NCI-H748 treated with DMSO at 0.1 percent for 48 hours (cell line): ENCODE measurements around the gene ZNF394.
"Not testable (repeated sequence)": the region's sequence is repeated elsewhere in the genome, so short reads cannot be mapped to it uniquely, and the experiment has no call there.

Experiments used
- DNase-seq: peaks from one replicate; lab custom pipeline; 2025; lab: John Stamatoyannopoulos, UW

The ZNF394 gene

DNA sequence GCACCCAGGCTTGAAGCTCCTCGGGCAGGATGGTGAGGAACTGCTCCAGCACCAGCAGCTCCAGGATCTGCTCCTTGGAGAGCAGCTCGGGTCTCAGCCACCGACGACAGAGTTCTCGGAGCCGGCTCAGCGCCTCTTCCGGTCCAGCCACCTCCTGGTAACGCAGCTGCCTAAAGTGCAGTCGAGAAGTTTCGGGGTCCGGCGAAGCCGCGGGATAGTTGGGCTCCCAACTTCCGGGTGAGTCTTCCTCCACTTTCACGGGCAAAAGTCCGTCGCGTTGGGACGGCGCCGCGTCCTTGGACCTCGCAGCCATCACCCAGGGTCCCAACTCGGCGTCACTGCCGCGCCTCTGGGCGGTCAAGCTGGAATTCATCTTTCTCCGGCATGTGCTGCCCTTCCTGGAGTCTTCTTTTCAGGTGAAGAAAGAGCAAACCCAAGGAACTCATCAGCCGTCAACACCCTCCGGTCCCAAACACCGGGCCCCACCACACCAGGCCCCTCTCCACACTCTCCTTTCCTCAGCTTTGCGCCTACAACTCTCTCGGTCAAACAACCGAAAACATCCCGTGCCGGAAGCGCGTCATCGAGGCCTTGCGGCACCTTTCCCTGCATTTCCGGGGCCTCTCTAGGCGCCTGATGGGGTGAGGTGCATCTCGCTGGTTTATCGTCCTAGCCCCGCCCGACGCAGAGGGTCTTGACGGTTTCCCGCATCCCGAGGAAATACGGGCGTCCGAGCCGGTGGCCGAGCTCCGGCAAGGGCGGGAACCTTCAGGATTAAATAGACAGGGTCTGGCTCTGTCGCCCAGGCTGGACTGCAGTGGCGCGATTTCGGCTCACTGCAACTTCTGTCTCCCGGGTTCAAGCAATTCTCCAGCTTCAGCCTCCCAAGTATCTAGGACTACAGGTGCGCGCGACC is at the start of gene ZNF394:
ZNF394 (minus strand) TSS at position 561 of the 916 bp plus-strand sequence; CDS start at position 373, 188 bp downstream.
- peak; percentile 77 for DNase-seq

DNA sequence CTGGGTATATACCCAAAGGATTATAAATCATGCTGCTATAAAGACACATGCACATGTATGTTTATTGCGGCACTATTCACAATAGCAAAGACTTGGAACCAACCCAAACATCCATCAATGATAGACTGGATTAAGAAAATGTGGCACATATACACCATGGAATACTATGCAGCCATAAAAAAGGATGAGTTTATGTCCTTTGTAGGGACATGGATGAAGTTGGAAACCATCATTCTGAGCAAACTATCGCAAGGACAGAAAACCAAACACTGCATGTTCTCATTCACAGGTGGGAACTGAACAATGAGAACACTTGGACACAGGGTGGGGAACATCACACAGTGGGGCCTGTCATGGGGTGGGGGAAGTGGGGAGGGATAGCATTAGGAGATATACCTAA is 49.5 kb upstream of the ZNF394 start:
- DNase-seq: not testable (repeated sequence)

DNA sequence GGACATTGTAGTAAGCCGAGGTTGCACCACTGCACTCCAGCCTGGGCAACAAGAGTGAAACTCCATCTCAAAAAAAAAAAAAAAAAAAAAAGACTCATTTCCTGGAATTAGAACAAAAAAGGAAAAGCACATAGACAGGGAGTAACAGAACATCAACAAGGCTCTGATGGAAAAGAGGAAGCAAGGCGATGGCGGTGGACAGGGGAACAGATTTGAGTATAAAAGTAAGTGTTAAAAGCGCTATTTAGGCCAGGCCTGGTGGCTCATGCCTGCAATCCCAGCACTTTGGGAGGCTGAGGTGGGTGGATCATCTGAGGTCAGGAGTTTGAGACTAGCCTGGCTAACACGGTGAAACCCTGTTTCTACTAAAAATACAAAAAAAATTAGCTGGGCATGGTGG is 45.2 kb upstream of the ZNF394 start:
- not testable (repeated sequence) for DNase-seq

DNA sequence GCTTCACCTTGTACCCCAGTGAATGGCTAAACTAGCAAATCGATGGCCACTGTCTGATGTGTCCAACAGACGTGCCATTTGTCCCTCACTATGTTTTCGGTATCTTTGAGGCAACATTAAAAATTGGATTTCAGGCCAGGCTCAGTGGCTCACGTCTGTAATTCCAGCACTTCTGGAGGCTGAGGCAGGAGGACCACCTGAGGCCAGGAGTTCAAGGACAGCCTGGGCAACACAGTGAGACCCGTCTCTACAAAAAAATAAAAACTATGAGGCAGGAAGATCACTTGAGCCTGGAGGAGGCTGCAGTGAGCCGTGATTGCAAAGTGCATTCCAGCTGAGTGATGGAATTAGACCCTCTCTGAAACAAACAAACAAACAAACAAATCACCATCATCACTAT is 43.8 kb upstream of the ZNF394 start:
- DNase-seq: no peak

DNA sequence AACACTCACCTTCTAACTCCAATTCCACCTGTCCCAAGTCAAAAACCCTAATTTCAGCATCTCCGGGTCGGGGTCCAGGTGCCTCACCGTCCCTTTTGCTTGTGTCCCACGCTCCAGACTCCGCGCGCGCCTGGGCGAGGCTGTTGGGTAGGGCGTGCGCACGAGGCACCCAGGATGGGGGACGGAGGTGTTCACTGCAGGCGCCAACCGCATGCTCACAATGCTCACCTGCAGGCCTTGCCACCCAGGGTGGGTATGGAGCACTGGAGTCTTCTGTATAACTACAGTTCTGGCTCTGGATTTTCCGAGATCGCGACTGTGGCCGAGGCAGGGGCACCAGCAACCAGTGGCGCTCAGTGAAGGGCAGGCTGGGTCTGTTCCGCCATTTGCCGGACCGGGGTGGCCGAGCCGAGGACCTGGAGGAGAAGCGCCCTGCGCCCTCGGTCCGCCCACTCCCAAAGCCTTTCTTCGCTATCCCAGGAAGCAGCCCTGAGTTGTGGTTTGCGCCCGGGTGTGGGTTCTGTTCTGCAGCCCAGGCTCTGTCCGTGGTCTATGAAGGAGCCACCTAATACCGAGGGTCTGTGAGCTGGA is 43.1 kb upstream of the ZNF394 start:
- DNase-seq: no peak

DNA sequence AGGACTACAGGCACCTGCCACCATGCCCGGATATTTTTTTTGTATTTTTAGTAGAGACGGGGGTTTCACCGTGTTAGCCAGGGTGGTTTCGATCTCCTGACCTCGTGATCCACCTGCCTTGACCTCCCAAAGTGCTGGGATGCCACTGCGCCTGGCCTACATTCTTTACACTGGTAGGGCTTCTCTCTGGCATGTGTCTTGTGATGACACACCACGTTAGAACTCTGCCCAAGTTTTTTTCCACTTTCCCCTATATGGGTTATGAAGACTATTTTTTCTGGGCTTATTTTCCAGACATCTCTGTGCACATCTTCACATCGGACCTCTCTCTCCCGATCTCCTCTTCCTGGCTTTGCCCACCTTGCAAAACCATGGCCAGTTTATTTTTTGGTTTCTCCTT is 41.1 kb upstream of the ZNF394 start:
- DNase-seq: no peak

DNA sequence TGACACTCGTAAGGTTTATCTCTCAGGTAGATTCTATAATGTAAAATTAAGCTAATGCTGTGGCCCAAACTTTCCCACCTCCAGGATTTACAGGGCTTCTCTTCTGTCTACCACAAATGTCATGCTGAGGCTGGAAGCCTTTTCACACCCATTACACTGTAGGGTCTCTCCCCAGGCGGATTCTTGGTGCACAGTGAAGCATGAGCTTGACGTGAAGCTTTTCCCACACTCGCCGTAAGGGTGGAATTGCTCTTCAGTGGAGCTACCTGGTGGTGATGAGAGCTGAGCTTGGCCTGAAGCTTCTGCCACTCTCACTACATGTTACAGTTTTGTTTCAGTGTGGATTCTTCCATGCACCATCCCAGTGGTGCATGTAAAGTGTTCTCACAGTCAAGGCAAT is 40.5 kb upstream of the ZNF394 start:
- no peak for DNase-seq

DNA sequence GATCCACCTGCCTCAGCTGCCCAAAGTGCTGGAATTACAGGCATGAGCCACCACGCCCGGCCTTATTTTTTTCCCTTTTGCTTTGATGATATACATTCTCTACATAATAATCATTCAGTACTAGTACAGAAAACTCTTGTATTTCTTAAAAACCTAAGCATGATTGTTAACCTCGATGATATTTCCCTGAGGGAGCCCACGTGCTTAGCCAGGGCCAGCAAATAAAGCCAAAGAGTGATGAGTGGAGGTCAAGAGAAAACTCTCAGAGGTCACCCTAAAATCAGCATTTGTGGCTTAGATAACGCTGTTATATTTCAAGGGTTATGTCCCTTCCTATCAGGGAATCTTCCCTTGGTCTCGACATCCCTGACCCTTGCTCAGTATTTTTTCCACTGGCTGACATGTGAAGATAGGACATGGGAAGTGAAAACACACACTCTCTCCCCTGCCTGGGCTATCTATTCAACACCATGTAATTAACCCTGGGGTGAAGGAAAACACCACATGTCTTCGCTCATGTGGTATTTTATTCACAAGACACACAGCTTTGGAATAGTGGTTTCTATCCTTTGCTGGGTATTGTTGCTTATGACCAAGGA is 39.2 kb upstream of the ZNF394 start:
- DNase-seq: no peak

DNA sequence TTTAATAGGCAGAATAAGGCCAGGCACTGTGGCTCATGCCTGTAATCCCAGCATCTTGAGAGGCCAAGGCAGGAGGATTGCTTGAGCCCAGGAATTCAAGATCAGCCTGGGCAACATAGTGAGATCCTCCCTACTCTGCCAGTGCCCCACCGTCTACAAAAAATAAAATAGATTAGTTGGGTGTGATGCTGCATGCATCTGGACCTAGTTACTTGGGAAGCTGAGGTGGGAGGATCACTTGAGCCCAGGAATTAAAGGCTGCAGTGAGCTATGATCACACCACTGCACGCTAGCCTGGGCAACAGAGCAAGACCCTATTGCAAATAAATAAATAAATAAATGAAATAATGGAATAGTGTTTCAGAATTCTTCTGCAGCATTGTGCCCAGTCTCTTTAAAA is 35.6 kb upstream of the ZNF394 start:
- no peak for DNase-seq

DNA sequence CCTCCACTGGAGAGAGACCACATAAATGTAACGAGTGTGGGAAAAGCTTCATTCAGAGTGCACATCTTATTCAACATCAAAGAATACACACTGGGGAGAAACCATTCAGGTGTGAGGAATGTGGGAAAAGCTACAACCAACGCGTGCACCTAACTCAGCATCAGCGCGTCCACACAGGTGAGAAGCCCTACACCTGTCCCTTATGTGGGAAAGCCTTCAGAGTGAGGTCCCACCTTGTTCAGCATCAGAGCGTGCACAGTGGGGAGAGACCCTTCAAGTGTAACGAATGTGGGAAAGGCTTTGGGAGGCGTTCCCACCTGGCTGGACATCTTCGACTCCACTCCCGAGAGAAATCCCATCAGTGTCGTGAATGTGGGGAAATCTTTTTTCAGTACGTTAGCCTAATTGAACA is 31.3 kb upstream of the ZNF394 start:
- no peak for DNase-seq

DNA sequence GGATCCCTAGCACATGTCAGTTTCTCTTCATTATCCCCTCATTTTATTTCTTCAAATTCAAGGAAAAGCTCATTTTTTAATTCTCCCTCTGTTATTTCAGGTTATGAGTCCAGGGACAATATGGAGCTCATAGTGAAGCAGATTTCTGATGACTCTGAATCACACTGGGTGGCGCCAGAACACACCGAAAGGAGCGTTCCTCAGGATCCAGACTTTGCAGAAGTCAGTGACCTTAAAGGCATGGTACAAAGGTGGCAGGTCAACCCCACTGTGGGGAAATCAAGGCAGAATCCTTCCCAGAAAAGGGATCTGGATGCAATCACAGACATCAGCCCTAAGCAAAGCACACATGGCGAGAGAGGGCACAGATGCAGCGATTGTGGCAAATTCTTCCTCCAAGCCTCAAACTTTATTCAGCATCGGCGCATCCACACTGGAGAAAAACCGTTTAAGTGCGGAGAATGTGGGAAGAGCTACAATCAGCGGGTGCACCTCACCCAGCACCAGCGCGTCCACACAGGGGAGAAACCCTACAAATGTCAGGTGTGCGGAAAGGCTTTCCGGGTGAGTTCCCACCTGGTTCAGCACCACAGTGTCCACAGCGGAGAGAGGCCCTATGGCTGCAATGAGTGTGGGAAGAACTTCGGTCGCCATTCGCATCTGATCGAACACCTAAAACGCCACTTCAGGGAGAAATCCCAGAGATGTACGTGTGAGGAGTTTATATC is 25.8 kb upstream of the ZNF394 start:
- no peak for DNase-seq

DNA sequence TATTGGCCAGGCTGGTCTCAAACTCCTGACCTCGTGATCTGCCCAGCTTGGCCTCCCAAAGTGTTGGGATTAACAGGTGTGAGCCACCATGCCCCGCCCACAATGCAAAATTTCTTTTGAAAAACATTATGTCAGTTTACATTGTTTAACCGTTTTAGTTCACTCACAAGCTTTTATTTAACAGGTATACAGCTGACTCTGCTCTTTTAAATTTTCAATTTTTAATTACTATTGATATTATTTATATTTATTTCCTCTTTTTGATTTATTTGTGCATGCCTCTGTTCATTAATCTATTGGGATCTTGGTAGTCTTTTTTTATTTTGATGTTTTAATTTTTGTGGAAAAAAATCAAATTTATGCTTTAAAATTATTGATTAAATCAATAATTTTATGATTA is 21.3 kb upstream of the ZNF394 start:
- no peak for DNase-seq

DNA sequence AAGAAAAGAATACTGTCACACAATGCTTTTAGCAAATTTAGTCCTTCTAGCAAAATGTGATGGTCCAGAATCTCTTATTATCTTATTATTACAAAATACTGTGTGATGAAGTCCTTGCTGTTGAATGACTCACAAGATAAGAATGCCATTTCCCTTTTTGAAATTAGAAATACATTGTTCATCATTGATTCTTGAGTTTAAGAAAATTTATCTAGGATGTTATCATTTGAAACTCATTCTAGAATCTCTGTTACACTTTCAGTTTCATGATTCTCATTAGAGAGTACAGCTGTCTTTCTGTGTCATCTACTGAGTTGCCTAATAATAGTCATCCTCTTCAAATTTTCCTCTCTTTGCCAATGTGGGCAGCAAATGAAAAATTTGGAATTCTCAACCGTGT is 14.0 kb upstream of the ZNF394 start:
- DNase-seq: no peak

DNA sequence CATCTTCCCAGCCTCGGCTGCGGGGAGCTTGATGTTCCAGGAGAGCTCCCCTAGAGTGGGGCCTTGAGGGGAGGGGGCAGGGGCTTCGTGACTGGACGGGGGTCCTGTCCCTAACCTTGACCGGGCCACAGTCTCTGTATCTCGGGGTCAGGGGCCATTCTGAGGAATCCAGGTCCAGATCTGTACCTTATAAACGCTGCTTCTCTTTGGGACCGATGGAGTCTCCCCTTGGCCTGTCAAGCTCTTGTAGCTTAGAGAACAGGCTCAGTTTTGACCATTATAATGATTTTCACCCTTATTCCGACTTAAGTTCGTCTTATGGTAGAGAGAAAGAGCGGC is 5.2 kb upstream of the ZNF394 start:
- DNase-seq: no peak

DNA sequence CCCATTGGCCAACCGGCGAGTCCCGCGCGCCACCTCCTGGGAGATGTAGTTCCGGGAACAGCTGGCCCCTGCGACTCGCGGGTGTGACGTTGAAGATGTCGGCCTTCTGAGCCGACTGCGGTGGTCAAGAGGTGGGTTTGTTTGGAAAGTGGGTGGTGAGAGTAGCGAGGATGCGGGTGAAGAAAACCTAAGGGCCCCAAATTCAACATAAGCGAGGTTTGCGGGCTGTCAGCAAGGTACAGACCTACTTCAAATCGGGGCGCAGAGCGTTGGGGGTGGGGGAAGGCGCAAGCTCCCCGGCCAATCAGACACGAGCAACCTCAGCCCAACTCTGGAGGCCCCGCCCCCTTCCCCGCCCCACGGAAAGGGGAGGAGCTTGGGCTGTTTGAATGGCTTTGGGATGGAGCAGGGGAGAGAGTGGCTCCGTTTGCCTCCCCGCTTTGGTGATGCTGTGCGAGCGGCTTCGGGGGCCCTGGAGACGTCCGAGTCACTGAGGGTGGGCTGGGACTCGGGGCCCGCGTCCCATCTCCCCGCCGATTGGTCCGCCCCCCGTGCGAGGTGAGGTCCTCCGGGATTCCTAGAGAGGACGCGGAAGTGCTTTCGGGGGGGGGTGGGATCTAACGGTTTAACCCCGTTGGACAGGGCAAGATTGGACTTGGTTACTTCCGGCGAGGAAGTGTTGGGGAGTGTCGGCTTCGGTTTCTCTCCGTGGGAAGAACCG is 4.7 kb upstream of the ZNF394 start, which contains the start of gene ZKSCAN5:
ZKSCAN5 (plus strand) TSS at position 60 of the 721 bp plus-strand sequence. CDS start 1,383 bp downstream, outside the sequence.
- DNase-seq: peak; percentile 95

DNA sequence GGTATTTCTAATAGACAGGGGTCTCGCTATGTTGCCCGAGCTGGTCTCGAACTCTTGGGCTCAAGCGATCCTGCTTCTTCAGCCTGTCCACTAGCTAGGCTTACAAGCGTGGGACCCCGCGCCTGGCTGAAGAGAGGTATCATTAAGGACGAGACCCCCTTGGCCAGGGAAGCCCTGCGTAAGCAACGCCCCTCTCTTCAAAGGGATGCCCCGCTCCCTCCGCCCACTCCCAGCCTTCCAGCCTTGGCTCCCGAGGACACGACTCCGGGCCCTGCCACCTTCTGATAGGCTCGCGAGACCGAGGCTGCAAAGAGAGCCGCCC is 4.2 kb upstream of the ZNF394 start:
- DNase-seq: no peak

DNA sequence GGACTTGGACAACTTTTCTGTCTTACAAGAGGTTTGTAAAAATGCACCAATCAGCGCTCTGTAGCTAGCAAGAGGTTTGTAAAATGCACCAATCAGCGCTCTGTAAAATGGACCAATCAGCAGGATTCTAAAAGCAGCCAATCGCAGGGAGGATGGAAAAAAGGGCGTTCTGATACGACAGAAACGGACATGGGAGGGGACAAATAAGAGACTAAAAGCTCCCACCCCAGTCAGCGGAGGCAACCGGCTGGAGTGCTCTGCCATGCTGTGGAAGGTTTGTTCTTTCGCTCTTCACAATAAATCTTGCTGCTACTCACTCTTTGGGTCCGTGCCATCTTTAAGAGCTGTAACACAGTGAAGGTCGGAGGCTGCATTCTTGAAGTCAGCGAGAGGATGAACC is 1.2 kb upstream of the ZNF394 start:
- not testable (repeated sequence) for DNase-seq

DNA sequence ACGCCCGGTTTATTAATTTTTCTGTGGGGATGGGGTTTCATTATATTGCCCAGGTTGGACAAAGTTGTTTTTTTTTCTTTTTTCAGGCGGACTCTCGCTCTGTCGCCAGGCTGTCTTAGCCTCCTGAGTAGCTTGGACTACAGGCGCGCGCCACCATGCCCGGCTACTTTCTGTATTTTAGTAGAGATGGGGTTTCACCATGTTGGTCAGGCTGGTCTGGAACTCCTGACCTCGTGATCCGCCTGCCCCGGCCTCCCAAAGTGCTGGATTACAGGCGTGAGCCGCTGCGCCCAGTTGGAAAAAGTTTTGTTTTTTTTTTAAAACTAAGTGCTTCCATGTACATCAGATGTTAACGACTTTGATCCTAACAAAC is 542 bp upstream of the ZNF394 start:
- DNase-seq: no peak

DNA sequence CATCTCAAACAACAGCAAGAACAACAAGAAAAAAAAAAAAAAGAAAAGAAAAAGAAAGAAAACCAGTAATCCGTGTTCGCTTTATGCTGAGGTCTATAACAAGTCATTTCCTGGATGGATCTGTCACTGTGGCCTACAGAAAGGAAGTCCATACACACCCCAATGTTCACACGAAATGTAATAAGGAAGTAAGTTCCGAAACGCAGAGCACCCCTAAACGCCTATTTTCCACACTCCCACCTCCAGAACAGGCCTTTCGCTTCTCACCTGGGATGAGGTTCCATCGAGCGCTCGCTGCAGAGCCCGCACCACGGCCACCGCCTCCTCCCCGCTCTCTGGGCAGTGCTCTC is 735 bp downstream of the ZNF394 start:
- no peak for DNase-seq

DNA sequence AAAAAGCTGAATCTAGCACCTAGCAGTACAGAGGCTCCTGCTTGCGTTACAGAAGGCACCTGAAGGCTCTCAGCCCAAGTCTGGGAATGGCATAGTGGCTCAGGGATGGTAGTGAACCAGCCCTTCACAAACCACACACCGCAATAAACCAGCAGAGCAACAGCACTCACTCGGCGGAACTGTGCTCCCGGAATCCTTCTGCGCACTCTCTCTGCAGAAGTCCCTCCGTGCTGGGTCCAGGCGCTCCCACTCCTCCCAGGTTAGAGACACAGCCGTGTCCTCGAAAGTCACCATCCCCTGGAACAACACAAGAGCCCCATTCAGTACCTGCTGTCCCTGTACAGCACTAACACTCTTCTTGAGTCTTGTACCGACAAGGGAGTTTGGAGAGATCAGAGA is 1.5 kb downstream of the ZNF394 start:
- DNase-seq: no peak

DNA sequence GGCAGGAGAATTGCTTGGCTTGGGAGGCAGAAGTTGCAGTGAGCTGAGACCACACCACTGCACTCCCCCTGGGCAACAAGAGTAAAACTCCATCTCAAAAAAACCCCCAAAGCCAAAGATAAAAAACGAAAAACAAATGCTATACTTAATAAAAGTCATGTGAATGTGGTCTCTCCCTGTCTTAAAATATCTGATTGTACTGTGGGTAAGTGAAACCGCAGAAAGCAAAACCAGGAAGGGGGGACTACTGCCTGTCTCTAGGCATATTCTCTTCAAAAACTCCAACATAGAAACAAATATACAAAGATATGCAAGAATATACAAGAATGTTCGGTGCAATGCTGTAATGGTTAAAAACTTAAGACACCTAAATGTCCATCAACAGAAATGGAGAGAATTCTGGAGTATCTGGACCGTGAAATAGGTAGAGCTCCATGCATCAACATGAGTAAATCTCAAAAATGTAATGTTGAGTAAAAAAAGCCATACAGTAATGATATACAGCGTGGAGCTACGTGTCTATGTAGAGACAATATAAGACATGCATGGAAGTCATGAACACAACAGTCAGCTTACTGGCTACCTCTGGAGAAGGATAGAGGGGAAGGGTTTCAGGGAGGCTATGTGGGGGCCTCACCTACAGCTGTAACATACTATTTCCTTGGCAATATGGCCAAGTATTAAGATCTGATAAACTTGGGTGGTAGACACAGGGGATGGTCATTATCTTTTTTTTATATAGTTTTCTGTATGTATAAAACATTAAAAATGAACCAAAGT is 2.1 kb downstream of the ZNF394 start:
- DNase-seq: no peak
